HL-60/S4 treated with retinoic acid at 250 ng/mL for 4 days and 3 days (cell line): ENCODE data around the gene KRT77.
"Not testable (repeated sequence)": the region's sequence is repeated elsewhere in the genome, so short reads cannot be mapped to it uniquely, and the experiment has no call there.

ENCODE experiments used
- in situ Hi-C: fragments of 300-500 bp; cut with MboI; formaldehyde crosslinking; loops from 2 replicates; pipeline ENCODE4 v1.7.0; 2022; ENCODE audit warnings: low sequenced_read_pairs

The KRT77 gene

GRCh38 chr12:52724384-52724783, 21.1 kb upstream of the KRT77 start:
- in situ Hi-C loops, result no loop called here

- in situ Hi-C loops, result no loop called here
Observed at GRCh38 chr12:52722680-52723079, 19.4 kb upstream of the KRT77 start.

- in situ Hi-C loops, result no loop called here
Observed at GRCh38 chr12:52721838-52722470, 18.6 kb upstream of the KRT77 start.

DNA sequence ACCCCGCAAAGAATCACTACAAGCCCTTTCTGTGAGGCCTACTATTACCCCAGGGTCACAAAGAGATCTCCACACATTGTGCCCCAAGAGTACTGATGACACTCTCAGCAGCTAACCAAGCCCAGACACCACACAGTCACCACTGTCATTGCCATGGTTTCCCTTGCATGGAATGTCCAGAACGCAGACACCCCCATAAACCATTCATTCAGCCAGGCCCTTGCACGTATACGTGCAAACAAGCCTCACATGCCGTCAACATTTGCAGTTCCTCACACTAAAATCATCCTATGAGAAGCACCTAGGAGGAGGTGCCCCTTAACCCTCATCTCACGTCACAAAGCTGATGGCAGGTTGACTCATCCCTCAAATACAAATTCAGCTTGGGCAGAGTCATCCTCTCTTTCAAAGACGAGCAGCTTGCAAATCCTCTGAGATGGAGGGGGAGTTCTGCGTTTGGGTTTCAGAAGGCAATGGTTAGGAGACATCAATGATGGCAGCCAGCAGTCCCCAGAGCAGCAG, 17.1 kb upstream of the KRT77 start:
- in situ Hi-C loops, result no loop called here

DNA sequence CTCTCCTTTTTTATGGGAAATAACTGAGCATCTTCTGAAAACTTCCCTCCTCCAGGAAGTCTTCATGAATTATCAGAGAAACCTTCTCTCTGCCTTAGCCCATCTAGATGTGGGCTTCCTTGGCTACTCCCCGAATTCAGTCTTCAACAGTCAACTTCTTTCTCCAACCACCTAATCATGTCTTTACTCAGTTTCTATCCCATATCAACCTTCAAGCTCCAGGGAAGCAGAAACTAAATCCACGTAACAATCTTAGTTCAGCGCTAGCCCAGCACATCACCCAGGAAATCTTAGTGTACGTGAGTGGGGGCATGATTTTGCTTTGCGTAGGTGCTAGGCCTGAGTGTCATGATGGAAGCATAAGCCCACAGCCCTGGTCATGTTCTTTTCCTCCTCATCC, 12.7 kb upstream of the KRT77 start:
- in situ Hi-C loops, result no loop called here

GRCh38 chr12:52715416-52715815, 12.1 kb upstream of the KRT77 start:
- in situ Hi-C loops, result no loop called here

DNA sequence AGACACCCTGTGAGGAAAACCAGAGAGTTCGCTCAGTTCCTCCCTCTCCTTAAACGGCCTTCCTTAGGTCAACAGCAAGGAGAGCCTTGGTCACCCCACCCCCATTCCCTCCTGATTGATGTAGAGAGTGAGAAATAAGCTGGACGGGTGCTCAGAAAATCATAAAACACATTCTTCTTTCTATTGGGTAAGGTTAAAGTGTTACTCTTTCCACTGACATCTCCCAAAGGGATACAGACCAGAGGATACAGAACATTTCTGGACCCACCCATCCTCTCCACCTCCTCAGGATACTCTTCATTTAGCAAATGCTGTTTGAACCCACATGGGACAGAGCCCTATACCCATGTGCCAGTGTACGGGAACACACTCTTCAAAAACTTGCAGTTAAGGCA, 11.6 kb upstream of the KRT77 start:
- in situ Hi-C loops, result no loop called here

DNA sequence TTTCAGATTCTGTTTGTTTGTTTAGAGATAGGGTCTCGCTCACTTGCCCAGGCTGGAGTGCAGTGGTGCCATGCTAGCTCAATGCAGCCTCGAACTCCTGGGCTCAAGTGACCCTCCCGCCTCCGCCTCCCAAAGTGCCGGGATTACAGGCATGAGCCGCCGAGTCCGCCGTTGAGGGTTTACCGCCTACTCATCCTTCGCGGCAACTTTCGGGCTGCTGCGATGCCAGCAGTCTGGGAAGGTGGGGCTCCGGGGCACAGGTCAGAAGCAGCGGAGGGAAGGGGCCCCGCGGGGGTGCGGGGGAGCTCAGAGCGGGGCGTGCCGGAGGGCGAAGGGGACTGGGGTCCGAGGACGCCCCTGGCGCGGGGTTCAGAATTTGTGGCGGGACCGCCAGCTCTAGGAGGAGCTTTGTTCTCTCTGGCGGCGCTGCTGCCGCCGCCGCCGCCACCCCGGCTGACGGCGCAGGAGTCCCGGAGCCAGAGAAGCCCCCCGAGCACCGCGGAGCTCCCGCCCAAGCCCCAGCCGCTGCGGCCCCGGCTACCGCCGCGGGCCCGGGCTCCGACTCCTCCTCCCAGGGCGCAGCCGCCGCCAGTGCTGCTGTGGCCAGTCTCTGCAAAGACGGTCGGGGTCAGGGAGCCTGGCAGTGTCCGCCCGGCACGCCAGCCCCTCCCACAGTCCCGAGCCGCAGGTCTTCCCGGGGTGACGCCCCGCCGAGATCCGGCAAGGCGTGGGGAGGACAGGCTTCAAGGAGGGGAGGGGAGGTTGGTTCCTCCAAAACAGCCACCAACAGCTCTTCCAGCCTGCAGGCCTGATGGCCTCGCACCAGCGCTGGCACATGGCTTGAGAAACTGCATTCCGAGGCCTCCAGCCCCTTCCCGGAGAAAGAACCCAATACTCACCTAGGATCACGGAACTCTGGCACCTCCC, 10.9 kb upstream of the KRT77 start:
- in situ Hi-C loops, result no loop called here

DNA sequence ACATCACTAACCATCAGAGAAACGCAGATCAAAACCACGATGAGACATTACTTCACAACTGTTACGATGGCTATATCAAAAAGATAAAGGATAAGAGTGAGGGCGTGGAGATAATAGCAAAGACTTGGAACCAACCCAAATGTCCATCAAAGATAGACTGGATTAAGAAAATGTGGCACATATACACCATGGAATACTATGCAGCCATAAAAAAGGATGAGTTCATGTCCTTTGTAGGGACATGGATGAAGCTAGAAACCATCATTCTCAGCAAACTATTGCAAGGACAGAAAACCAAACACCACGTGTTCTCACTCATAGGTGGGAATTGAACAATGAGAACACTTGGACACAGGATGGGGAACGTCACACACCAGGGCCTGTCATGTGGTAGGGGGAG, 8.8 kb upstream of the KRT77 start:
- in situ Hi-C loops, result not testable (repeated sequence)

DNA sequence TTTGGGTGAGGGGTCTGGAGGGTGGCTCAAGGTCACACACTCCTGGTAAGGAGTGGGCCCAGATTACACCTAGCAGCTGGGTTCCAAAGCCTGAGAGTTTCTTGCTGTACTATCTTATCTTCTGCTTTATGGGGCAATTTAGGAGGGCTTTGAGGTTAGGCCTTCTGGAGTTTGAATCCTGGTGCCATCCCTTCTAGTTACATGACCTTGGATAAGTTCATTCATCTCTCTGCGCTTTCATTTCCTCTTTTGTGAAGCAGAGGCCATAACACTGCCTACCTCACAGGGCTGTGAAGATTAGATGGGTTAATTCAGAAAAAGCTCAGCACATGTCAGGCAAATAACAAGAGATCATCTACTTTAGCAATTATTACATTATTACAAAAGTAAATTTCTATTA, 7.4 kb upstream of the KRT77 start:
- in situ Hi-C loops, result no loop called here

DNA sequence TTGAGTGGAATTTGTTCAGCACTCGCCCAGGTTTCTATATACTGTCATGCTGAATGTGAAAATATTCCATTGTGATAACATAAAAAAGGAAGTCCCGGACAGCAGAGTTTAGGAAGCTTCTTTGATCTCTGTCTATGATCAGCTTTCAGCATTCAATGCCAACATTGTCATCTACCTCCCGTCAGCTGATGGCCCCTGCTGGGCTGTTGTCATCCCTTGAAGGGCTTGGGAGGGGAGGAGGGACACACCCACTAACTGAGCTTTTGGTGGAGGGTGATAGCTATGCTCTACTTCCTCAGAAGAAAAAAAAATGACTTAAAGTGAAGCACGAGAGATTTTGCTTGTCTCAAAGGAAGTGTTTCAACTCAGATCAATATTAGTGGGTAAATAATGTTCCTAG, 4.7 kb upstream of the KRT77 start:
- in situ Hi-C loops, result no loop called here

GRCh38 chr12:52704464-52704863, 1.1 kb upstream of the KRT77 start:
- in situ Hi-C loops, result no loop called here

DNA sequence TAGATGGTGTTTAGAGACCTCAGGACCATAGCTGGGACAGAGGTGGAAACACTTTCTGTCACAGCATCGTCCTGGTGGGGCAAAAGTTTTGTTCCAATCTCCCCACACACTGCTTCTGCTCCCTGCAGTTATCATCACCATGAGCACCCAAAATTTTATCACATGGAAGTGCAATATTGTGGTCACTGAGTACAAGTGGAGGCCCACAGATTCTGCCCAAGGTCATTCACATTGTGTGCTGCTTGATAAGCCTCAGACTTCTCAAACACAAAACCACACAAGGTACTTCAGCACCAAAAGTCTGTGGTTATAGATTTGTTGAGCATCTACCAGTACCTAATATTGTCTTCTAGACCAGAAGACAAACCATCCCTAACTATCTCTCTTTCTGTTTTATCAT, 554 bp upstream of the KRT77 start:
- in situ Hi-C loops, result no loop called here

- in situ Hi-C loops, result no loop called here
Observed at GRCh38 chr12:52702338-52702737, 986 bp downstream of the KRT77 start.

DNA sequence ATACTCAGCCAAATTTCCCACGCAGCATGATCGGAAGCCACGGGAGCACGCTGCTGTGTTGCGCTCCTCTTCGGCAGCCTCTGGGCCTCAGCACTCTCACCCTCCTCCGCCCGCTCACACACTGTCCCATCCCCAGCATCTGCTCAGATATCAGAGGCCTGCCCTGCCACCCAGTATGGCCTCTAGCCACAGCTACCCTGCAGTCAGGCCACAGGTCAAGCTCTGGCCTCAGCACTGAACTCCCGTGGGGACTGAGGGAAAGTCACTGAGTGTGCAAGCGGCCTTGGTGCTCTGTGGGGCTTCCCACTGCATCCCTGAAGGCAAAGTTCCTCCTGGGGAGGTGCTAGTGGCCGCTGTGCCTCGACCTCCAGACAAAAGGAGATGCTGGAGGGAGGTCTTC, 2.0 kb downstream of the KRT77 start:
- in situ Hi-C loops, result no loop called here

DNA sequence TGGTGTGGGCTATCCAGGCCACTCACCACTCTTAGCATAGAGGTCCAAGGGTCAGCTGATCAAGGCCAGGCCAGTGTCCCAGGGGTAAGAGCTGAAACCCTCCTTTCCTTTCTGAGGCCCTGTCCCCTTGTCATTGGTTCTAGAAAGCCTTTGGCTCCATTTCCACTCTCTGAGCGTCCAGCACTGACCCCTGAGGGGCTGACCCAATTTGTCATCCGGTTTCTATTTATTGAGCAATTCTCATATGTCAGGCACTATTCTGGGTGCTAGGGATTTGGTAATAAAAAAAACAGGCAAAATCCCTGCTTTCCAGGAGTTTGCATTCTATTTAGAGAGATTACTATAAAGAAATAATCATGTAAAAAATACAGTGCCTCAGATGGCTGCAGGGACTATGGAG, 3.4 kb downstream of the KRT77 start:
- in situ Hi-C loops, result no loop called here

- in situ Hi-C loops, result no loop called here
Observed at GRCh38 chr12:52699373-52699772, 4.0 kb downstream of the KRT77 start.

DNA sequence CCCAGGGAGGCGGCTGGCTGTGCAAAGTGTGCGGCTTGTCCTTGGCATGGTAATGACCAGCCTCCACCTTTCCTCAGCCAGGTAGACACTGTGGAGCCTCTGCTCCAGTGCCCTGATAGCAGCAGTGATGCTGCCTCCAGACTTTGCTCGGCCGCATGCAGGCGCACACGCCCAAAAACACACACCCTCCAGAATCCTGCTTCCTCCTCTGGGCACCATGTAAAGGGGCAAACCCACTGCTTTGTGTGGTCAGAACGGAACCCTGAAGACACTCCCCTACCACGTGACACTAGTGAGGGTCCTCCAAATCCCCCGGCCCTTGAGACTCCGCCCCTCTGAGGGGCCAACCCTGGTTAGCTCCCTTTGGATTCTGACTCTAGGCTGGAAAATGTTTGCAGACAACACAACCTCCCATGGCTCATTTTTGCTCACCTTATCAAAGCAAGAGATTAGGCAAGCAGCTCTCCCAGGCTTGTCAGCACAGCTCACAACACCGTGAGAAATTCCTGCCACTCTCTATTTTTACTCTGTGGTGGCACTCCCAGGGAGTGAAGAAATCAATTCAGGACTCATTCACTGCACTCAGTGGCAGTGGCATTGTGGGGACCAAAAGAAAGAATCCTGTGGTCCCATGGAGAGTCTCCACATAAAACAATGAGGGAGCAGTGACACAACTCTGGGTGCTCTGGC, 4.5 kb downstream of the KRT77 start:
- in situ Hi-C loops, result no loop called here

- in situ Hi-C loops, result no loop called here
Observed at GRCh38 chr12:52697058-52697582, 6.2 kb downstream of the KRT77 start.

DNA sequence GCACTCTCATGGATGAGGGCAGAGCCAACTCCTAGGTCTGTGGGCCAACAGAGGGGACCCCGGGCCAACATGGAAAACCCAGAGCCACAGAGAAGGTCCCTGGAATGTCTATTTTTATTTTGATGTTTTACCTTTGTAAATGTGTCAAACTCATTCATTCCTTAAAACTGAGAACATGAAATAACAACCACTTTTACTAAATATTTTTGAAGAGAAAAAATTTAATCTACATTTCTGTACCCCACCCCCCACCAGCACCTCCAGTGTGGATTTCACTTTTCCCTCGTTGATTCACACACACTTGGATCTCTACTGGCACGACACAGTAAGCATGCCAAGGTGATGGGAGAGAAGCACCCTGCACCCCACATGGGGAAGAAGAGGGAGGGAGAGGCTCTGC, 6.7 kb downstream of the KRT77 start:
- in situ Hi-C loops, result no loop called here

DNA sequence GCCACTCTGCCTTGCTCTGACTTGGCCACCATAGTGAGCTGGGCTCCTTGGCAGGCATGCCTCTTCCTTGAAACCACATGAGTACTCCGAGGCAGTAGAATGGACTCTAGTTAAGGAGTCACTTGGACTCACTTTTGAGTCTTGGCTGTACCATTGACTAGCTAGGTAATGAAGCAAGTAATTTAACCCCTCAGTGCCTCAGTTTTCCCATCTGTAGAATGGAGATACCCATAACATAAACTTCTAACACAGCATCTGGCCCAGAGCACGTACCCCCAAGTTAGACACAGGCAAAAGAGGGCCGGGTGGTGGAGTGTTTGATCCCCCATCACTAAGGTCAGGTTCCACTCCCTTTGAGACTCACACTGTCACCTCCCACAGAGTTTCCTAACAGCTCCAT, 8.3 kb downstream of the KRT77 start:
- in situ Hi-C loops, result no loop called here
